ENCODE data around the gene TIMM50.

- TF ChIP-seq POLR2AphosphoS5 (IDR thresholded peaks at IDR 0.05; ENCODE audit: low read depth, low read length): no peak
- no peak for TF ChIP-seq TAF1 (IDR thresholded peaks at IDR 0.05; ENCODE audit: low read depth, low read length)
- no peak for TF ChIP-seq POLR2A (IDR thresholded peaks at IDR 0.05; ENCODE audit: low read depth, low read length)
- TF ChIP-seq SPI1 (IDR thresholded peaks at IDR 0.05; ENCODE audit: low read depth, low read length): no peak
- TF ChIP-seq POU2F2 (IDR thresholded peaks at IDR 0.05; ENCODE audit: low read depth, low read length): no peak
- TF ChIP-seq PAX5 (IDR thresholded peaks at IDR 0.05; ENCODE audit: insufficient read depth, low read length, severe bottlenecking): no peak
Measured at GRCh38 chr19:39520541-39521484, 40.2 kb downstream of the TIMM50 start.

Measured in GM12891 (cell line).